LoVo (cell line): ENCODE results near the gene DTNBP1.

Experiments
- DNase-seq: peaks from one replicate; pipeline ENCODE4 v3.0.0-alpha.2; 2016; ENCODE audit warnings: low spot score

The DTNBP1 gene

GRCh38 chr6:15588971-15589634 lies 73.7 kb downstream of the DTNBP1 start:
- DNase-seq = no peak

- DNase-seq = no peak
Observed at GRCh38 chr6:15586503-15586902, 76.3 kb downstream of the DTNBP1 start.

- no peak for DNase-seq
Observed at GRCh38 chr6:15585760-15586214, 77.0 kb downstream of the DTNBP1 start.

- DNase-seq = no peak
Observed at GRCh38 chr6:15582499-15582898, 80.3 kb downstream of the DTNBP1 start.

- DNase-seq = no peak
Observed at GRCh38 chr6:15581751-15582150, 81.1 kb downstream of the DTNBP1 start.

- DNase-seq = no peak
Observed at GRCh38 chr6:15580326-15580725, 82.5 kb downstream of the DTNBP1 start.

GRCh38 chr6:15578716-15579391 lies 84.0 kb downstream of the DTNBP1 start:
- no peak for DNase-seq

GRCh38 chr6:15577550-15578171 lies 85.2 kb downstream of the DTNBP1 start:
- no peak for DNase-seq

- no peak for DNase-seq
Observed at GRCh38 chr6:15577106-15577505, 85.7 kb downstream of the DTNBP1 start.

- DNase-seq = no peak
Observed at GRCh38 chr6:15575357-15576033, 87.3 kb downstream of the DTNBP1 start.

GRCh38 chr6:15574486-15574885 lies 88.3 kb downstream of the DTNBP1 start:
- DNase-seq = no peak

GRCh38 chr6:15574023-15574422 lies 88.8 kb downstream of the DTNBP1 start:
- DNase-seq = no peak

GRCh38 chr6:15573384-15573783 lies 89.4 kb downstream of the DTNBP1 start:
- DNase-seq = no peak

- DNase-seq = no peak
Observed at GRCh38 chr6:15572296-15573016, 90.4 kb downstream of the DTNBP1 start.

GRCh38 chr6:15570171-15570570 lies 92.7 kb downstream of the DTNBP1 start:
- no peak for DNase-seq

GRCh38 chr6:15569035-15569995 lies 93.5 kb downstream of the DTNBP1 start:
- no peak for DNase-seq

GRCh38 chr6:15562977-15563376 lies 99.9 kb downstream of the DTNBP1 start:
- DNase-seq = no peak

GRCh38 chr6:15561447-15562199 lies 101.2 kb downstream of the DTNBP1 start:
- no peak for DNase-seq

- no peak for DNase-seq
Observed at GRCh38 chr6:15560713-15561112, 102.1 kb downstream of the DTNBP1 start.

- no peak for DNase-seq
Observed at GRCh38 chr6:15557174-15557573, 105.7 kb downstream of the DTNBP1 start.
